Vagina (tissue), 2 donors: ENCODE results near the gene PHACTR4.

ENCODE experiments used
- CTCF ChIP-seq, 3 experiments: fragments of 450-650 bp in 2 of 3; fragments of 200-600 bp in 1 of 3; sonication (generic) in 1 of 3; IDR thresholded peaks; one replicate each; pipeline ENCODE4 v1.5.1; 2017 to 2019; ENCODE audit warnings: antibody characterized with exemption in 3 of 3, mild to moderate bottlenecking in 2 of 3, moderate library complexity in 2 of 3
- POLR2A ChIP-seq, 2 donors: fragments of 450-650 bp; IDR thresholded peaks; one replicate each; pipeline ENCODE4 v1.6.1; 2017; ENCODE audit warnings: antibody characterized with exemption in 2 of 2, mild to moderate bottlenecking in 2 of 2, moderate library complexity in 2 of 2
- POLR2AphosphoS5 ChIP-seq, 2 donors: sonication (generic); formaldehyde crosslinking; IDR thresholded peaks; one replicate each; pipeline ENCODE4 v1.9.0; 2017; ENCODE audit warnings: antibody characterized with exemption in 2 of 2, mild to moderate bottlenecking in 2 of 2, low read depth in 1 of 2; ENCODE audit not compliant: insufficient read depth in 1 of 2

- TF ChIP-seq CTCF (IDR thresholded peaks at IDR 0.05) = no peak
- TF ChIP-seq POLR2A (IDR thresholded peaks at IDR 0.05) = no peak
- TF ChIP-seq POLR2AphosphoS5 (IDR thresholded peaks at IDR 0.05; ENCODE audit: insufficient read depth in 1 of 2, low read depth in 1 of 2) = no peak
These were observed 57.3 kb downstream of the PHACTR4 start for GRCh38 chr1:28426831-28427230.
